ENCODE measurements around the gene HEXIM1. TPM values are rescaled to one million over a fixed set of nuclear protein-coding genes. Genes with fewer than 3 reads are reported as not detected.

The HEXIM1 gene
- total RNA-seq, 2 experiments from 2014 or later = 40.2 to 42.4 TPM

DNA sequence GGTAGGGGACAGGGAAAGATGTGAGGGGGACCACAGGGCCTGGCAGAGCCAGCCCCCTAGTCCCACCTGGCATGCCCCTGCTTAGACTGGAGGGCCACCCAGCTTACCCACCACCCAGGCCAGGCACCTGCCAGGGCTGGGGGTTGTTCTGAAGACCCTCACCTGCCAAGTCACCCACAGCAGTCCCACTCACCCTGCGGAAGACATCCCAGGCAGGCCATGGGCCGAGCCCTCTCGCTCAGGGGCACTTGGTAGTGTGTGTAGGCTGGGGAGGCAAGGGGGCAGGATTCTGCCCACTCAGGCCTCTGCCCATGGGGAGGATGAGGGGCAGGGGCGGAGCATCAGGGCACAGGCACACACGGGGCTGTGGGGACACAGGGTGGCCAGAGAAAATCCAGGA, 19.9 kb upstream of the HEXIM1 start:
- Mint-ChIP-seq H3K4me1 (peaks cover 7% of the 10 kb centered on the region), H3K9me3 (ENCODE audit: low read depth) (no peaks in the 10 kb centered on the region), H3K4me3 (no peak overlapping the region), H3K27ac (no peak overlapping the region), H3K36me3 (no peaks in the 10 kb centered on the region), H3K27me3 (peaks cover 9% of the 10 kb centered on the region)
- CTCF ChIA-PET = interaction anchor here (1.7 kb wide), 1 partner anchor 89 kb away, joined by 4 read pairs; no protein-coding TSS in a partner anchor
- ATAC-seq (no peak), DNase-seq (no peak)

DNA sequence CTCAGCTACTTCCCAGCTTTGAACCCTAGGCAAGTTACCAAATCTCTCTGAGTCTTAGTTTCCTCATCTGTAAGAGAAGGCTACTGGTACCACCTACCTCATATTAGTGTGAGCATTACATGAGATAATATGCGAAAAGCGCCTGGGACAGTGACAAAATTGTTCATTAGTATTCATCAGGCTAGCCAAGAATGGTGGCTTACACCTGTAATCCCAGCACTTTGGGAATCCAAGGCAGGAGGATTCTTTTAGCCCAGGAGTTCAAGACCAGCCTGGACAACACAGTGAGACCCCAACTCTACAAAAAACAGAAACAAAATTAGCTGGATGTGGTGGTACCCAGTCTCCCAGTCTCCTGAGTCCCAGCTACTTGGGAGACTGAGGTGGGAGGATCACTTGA, 19.3 kb upstream of the HEXIM1 start:
- Mint-ChIP-seq H3K9me3 (ENCODE audit: low read depth) (no peaks in the 10 kb centered on the region), H3K4me1 (peaks cover 10% of the 10 kb centered on the region), H3K27me3 (peaks cover 9% of the 10 kb centered on the region), H3K36me3 (no peaks in the 10 kb centered on the region), H3K27ac (no peak overlapping the region), H3K4me3 (no peak overlapping the region)
- no peak for ATAC-seq
- CTCF ChIA-PET = interaction anchor here (1.7 to 11.4 kb wide), 2 partner anchors 69 to 89 kb away, joined by 4 to 401 read pairs; no protein-coding TSS in a partner anchor
- no peak for DNase-seq

GRCh38 chr17:45129426-45129939, 18.8 kb upstream of the HEXIM1 start:
- H3K4me3 Mint-ChIP-seq = no peak overlapping the region

DNA sequence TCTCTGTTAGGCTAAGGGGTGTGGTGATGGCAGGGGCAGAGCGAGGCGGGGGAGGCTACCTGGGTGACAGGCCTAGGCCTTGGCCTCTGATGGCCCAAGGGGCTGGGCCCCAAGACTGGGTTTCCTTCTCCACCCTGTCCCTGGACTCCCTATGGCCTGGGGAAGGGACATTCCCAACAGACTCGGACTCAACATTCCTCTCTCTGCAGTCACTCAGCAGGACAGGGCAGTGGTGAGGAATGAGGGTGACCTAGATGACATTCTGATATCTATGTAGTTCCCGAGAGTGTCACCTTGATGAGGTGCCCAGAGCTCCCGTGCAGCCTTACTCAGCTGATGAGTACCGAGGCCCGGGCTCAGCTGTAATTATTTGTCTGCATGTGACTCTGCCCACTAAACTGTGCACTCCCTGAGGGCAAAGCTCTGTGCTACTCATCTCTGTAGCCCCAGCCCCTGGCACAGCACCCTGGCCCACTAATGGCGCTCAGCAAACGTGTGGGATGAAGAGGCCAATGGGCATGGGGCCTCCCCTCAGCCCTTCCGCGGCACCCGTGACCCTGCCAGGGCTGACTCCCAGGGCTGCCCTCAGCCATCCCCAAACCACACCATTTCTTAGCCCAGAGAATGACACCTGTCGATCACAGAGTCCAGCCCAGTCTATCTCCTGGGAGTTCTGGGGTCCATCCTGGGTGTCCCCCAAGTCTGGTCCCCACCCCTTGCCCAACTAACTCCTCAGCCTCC, 18.2 kb upstream of the HEXIM1 start:
- CTCF ChIA-PET = interaction anchor here (1.0 to 11.4 kb wide), 3 partner anchors 9 to 91 kb away, joined by 3 to 401 read pairs (median 4); no protein-coding TSS in a partner anchor
- no peak overlapping the region for H3K27ac Mint-ChIP-seq

More at GRCh38 chr17:45129426-45129939, 18.8 kb upstream of the HEXIM1 start:
- Mint-ChIP-seq H3K9me3 (ENCODE audit: low read depth) (no peaks in the 10 kb centered on the region), H3K36me3 (no peaks in the 10 kb centered on the region), H3K27ac (no peak overlapping the region), H3K27me3 (peaks cover 9% of the 10 kb centered on the region), H3K4me1 (peaks cover 7% of the 10 kb centered on the region)
- no peak for DNase-seq
- ATAC-seq = no peak
- CTCF ChIA-PET = interaction anchor here (1.0 to 11.4 kb wide), 3 partner anchors 10 to 90 kb away, joined by 3 to 401 read pairs (median 4); no protein-coding TSS in a partner anchor

GRCh38 chr17:45130681-45131615, 17.3 kb upstream of the HEXIM1 start:
- DNase-seq (no peak), ATAC-seq (no peak)
- Mint-ChIP-seq H3K4me3 (peak overlapping the region; percentile 29), H3K27ac (no peak overlapping the region), H3K4me1 (peaks cover 11% of the 10 kb centered on the region), H3K9me3 (ENCODE audit: low read depth) (no peaks in the 10 kb centered on the region), H3K36me3 (no peaks in the 10 kb centered on the region), H3K27me3 (peaks cover 9% of the 10 kb centered on the region)
- CTCF ChIA-PET = interaction anchor here (1.0 to 11.4 kb wide), 5 partner anchors 15 to 354 kb away, joined by 3 to 583 read pairs (median 9); partner anchors contain the start of genes HEXIM1 and HEXIM2

More for the DNA sequence above, 18.2 kb upstream of the HEXIM1 start:
- Mint-ChIP-seq H3K27me3 (peaks cover 9% of the 10 kb centered on the region), H3K9me3 (ENCODE audit: low read depth) (no peaks in the 10 kb centered on the region), H3K4me1 (peaks cover 6% of the 10 kb centered on the region), H3K36me3 (no peaks in the 10 kb centered on the region), H3K4me3 (no peak overlapping the region)
- ATAC-seq (no peak), DNase-seq (no peak)

GRCh38 chr17:45131616-45132319, 16.5 kb upstream of the HEXIM1 start:
- Mint-ChIP-seq H3K4me1 (peaks cover 19% of the 10 kb centered on the region), H3K36me3 (no peaks in the 10 kb centered on the region), H3K9me3 (ENCODE audit: low read depth) (no peaks in the 10 kb centered on the region), H3K27me3 (peaks cover 9% of the 10 kb centered on the region), H3K4me3 (peak overlapping the region; percentile 33), H3K27ac (no peak overlapping the region)
- CTCF ChIA-PET = interaction anchor here (1.0 to 11.4 kb wide), 8 partner anchors 16 to 355 kb away, joined by 3 to 583 read pairs (median 4); partner anchors contain the start of genes HEXIM1 and HEXIM2
- ATAC-seq (peak; percentile 0), DNase-seq (peak; percentile 63)

DNA sequence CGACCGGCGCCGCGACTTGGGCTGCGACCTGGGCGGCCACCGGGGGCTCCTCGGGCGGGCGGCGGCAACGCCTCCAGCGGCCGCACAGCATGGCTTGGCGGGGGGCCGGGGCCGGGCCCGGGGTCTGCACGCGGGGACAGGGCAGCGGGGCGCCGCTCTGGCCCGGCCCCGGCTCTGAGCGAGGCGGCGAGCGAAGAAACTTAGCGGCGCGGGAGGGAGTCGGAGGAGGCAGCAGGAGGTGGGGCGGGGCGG, 16.0 kb upstream of the HEXIM1 start, which contains the start of gene PLCD3:
PLCD3 (minus strand) TSS at position 196 of the 252 bp plus-strand sequence; CDS start at position 91, 105 bp downstream.
- Mint-ChIP-seq H3K27ac (peak within 1 kb of the TSS; percentile 82), H3K4me1 (peaks cover 19% of the 10 kb centered on the region), H3K4me3 (peak within 1 kb of the TSS; percentile 86), H3K27me3 (peaks cover 9% of the 10 kb centered on the region), H3K36me3 (no peaks in the 10 kb centered on the region), H3K9me3 (ENCODE audit: low read depth) (no peaks in the 10 kb centered on the region)
- DNase-seq (no peak), ATAC-seq (peak; percentile 37)
- CTCF ChIA-PET = interaction anchor here (1.1 to 11.4 kb wide), 7 partner anchors 16 to 354 kb away, joined by 3 to 583 read pairs (median 5); partner anchors contain the start of genes HEXIM1 and HEXIM2

- H3K27me3 Mint-ChIP-seq = peaks cover 9% of the 10 kb centered on the region
- peak overlapping the region; percentile 86 for H3K4me3 Mint-ChIP-seq
- CTCF ChIA-PET = interaction anchor here (0.7 to 11.4 kb wide), 11 partner anchors 17 to 354 kb away, joined by 3 to 583 read pairs (median 4); partner anchors contain the start of genes HEXIM1 and HEXIM2
- no peaks in the 10 kb centered on the region for H3K9me3 Mint-ChIP-seq (ENCODE audit: low read depth)
- H3K27ac Mint-ChIP-seq = peak overlapping the region; percentile 82
- H3K36me3 Mint-ChIP-seq = no peaks in the 10 kb centered on the region
- ATAC-seq = peak; percentile 40
- H3K4me1 Mint-ChIP-seq = peaks cover 19% of the 10 kb centered on the region
- peak; percentile 77 for DNase-seq
Observed at GRCh38 chr17:45132572-45133463, 15.5 kb upstream of the HEXIM1 start.

GRCh38 chr17:45135192-45135977, 12.9 kb upstream of the HEXIM1 start, which contains the start of gene ACBD4:
Gene ACBD4, plus strand, starts transcription at chr17:45135687. Its CDS starts 458 bp downstream, at chr17:45136145.
- CTCF ChIA-PET = interaction anchor here (0.6 to 11.4 kb wide), 102 partner anchors 8 to 427 kb away, joined by 3 to 583 read pairs (median 5); partner anchors contain the start of genes C1QL1, DBF4B, EFTUD2 and FMNL1
- Mint-ChIP-seq H3K9me3 (ENCODE audit: low read depth) (no peaks in the 10 kb centered on the region), H3K4me3 (peak within 1 kb of the TSS; percentile 83), H3K27me3 (peaks cover 9% of the 10 kb centered on the region), H3K4me1 (peaks cover 19% of the 10 kb centered on the region), H3K36me3 (no peaks in the 10 kb centered on the region), H3K27ac (peak within 1 kb of the TSS; percentile 85)
- peak; percentile 91 for ATAC-seq
- peak; percentile 98 for DNase-seq

- no peak for ATAC-seq
- Mint-ChIP-seq H3K36me3 (no peaks in the 10 kb centered on the region), H3K4me1 (peaks cover 21% of the 10 kb centered on the region), H3K9me3 (ENCODE audit: low read depth) (no peaks in the 10 kb centered on the region), H3K4me3 (peak overlapping the region; percentile 83), H3K27me3 (peaks cover 3% of the 10 kb centered on the region), H3K27ac (peak overlapping the region; percentile 85)
- CTCF ChIA-PET = interaction anchor here (0.6 to 11.4 kb wide), 99 partner anchors 9 to 428 kb away, joined by 3 to 583 read pairs (median 5); partner anchors contain the start of genes C1QL1, DBF4B, EFTUD2 and FMNL1
- no peak for DNase-seq
Observed at GRCh38 chr17:45135978-45136791, 12.1 kb upstream of the HEXIM1 start.
